NOMO-1 treated with DMSO at 0.1 percent for 48 hours (cell line): Measurements from ENCODE around the gene ENTPD3.

Experiments used
- DNase-seq: peaks from one replicate; lab custom pipeline; 2025; ENCODE audit not compliant: unreplicated experiment; lab: John Stamatoyannopoulos, UW

Gene ENTPD3, protein sequence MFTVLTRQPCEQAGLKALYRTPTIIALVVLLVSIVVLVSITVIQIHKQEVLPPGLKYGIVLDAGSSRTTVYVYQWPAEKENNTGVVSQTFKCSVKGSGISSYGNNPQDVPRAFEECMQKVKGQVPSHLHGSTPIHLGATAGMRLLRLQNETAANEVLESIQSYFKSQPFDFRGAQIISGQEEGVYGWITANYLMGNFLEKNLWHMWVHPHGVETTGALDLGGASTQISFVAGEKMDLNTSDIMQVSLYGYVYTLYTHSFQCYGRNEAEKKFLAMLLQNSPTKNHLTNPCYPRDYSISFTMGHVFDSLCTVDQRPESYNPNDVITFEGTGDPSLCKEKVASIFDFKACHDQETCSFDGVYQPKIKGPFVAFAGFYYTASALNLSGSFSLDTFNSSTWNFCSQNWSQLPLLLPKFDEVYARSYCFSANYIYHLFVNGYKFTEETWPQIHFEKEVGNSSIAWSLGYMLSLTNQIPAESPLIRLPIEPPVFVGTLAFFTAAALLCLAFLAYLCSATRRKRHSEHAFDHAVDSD

GRCh38 chr3:40387001-40387894 is at the start of gene ENTPD3:
ENTPD3 (plus strand) TSS chr3:40387184; CDS start chr3:40388058, 874 bp downstream.
- DNase-seq: no peak

- no peak for DNase-seq
These were observed 47.1 kb upstream of the ENTPD3 start for GRCh38 chr3:40339871-40340270.

GRCh38 chr3:40340541-40341170 is 46.3 kb upstream of the ENTPD3 start:
- no peak for DNase-seq

- no peak for DNase-seq
These were observed 45.3 kb upstream of the ENTPD3 start for GRCh38 chr3:40341671-40342070.

- no peak for DNase-seq
These were observed 36.5 kb upstream of the ENTPD3 start for GRCh38 chr3:40350529-40350928.

DNA sequence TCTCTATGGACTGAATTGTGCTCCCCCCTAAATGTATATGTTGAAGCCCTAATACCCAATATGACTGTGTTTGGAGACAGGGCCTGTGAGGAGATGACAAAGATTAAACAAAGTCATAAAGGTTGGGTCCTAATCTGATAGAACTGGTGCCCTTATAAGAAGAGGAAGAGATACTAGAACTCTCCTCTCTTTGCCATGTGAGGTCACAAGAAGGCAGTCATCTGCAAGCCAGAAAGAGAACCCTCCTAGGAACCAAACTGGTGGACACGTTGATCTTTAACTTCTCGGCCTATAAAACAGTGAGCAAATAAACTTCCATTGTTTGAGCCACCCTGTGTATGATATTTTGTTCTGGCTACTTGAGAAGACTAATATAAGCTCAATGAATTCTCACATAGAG is 31.6 kb upstream of the ENTPD3 start:
- DNase-seq: peak; percentile 1

GRCh38 chr3:40358454-40358853 is 28.5 kb upstream of the ENTPD3 start:
- DNase-seq: no peak

GRCh38 chr3:40363674-40364073 is 23.3 kb upstream of the ENTPD3 start:
- no peak for DNase-seq

DNA sequence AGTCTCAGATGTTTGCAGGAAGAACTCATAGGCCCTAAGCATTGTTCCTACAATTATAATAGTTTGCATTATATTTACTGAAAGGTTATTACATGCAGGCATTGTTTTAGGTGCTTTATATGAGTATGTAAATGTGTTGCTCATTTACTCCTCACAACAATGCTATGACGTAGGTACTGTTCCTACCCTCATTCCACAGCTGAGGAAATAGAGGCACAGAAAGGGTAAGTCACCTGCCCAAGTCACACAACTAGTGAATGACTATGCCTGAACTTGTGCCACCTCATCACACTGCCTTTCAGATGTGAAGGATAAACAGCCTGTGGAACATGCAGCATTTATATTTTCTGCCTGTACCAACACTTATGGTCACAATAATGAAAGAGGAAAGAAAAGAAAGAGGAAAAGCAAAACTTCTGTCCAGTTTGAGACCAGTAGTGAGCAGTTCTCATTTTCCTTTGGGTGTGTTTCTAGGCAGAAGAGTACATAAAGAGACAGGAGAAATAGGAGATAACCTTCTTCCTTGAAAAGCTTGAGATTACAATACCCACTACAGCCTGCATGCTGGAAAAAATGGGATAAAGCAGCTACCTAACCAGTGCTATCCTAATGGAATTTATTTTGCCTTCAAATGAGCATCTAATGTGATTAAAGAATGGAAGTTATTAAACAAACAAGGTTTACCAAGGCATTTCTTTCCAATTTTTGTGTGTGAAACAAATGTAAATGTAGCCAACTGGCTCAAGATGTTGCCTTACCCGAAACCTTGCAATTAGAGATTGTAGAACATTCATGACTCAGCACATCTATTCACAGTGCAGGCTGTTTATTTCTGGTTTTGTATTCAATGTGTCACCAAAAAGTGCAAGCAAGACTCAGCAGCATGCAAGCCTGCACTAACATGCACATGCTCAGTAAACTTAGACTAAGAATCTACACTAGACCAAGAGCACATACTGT is 20.5 kb upstream of the ENTPD3 start:
- DNase-seq: peak; percentile 2

GRCh38 chr3:40369716-40370115 is 17.3 kb upstream of the ENTPD3 start:
- DNase-seq: no peak

GRCh38 chr3:40377822-40378221 is 9.2 kb upstream of the ENTPD3 start:
- no peak for DNase-seq

GRCh38 chr3:40379674-40380306 is 7.2 kb upstream of the ENTPD3 start:
- DNase-seq: no peak

- no peak for DNase-seq
These were observed 4.9 kb upstream of the ENTPD3 start for GRCh38 chr3:40381904-40382616.

DNA sequence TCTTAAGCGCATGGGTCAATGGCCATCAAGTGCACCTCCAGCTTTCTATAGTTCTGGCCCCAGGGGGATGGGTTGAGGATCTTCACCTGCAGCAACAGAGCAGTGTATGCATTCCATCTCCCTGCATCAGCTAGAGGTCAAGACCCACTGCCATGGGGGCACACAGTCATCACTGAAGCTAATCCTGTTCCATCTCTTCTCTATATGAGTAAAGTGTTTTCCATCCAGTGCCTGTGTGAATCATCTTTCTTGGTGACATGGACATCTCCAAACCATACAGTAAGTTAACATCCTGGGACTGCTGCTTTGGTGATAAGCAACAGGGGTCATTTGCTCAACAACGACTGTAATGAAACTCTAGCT is 4.4 kb upstream of the ENTPD3 start:
- no peak for DNase-seq

- no peak for DNase-seq
These were observed 771 bp upstream of the ENTPD3 start for GRCh38 chr3:40386213-40386612.

DNA sequence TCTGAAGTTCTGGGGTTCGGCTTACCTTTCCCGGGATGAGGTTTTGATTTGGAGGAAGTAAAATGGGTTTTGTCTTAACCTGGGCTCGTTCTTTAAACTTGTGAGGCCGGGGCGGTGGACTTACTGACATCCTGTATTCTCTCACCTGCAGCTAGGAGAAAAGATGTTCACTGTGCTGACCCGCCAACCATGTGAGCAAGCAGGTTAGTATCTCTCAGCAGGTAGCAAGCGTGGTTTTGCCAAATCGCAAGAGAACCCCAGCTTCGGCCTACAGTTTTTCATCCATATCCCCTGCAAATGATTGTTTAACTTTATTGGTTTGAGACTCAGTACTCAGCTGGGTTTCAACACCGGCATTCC is 891 bp downstream of the ENTPD3 start:
- DNase-seq: no peak

DNA sequence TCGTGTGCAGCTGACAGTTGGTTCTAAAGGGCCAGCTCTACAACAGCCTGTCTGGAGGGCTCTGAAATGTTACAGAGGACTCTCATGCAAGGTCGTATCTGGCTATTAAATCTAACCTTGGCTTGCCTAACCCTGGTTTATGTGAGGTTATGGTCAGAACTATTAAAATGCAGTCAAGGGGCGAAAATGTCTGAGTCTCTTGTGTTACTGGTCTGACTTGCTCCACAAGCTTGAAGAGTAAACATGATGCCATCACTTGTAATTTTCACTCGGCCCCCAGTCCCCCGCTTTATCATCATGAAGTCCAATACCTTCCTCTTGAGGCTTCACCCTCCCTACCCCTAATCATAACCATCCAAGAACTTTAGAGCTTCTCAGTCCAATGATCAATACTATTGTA is 9.4 kb downstream of the ENTPD3 start:
- DNase-seq: no peak

DNA sequence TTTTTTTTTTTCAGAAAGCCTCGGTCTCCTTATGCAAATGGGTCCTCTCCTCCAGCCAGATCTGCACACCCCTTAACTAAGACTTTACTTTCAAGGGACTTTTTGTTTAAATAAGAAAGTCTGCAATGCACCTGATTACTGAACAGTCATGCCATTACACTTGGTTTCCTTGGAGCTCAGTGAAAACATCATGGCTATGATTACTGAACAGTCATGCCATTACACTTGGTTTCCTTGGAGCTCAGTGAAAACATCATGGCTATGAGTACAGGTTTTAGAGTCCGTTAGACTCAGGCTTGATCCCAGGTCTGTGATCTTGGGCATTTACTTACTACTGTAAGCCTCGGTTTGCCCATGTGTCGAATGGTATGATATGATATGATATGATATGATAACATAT is 10.1 kb downstream of the ENTPD3 start:
- no peak for DNase-seq

- DNase-seq: no peak
These were observed 10.9 kb downstream of the ENTPD3 start for GRCh38 chr3:40397912-40398311.
